K562 (cell line): ENCODE measurements around the gene DHX36. TPM values are rescaled to one million over a fixed set of nuclear protein-coding genes. Genes with fewer than 3 reads are reported as not detected.

Source experiments
- ATAC-seq: fragments of 200-7000 bp; cut with Tn5 transposase; 3 replicates; pipeline ENCODE4 v1.9.1; 2020; ENCODE audit warnings: moderate library complexity
- BruUV-seq: library from RNA; stranded (reverse); fragments of 400-500 nt; replicated peaks from 2 replicates; lab custom pipeline; 2021; lab: Mats Ljungman, UMichigan
- CTCF ChIA-PET: fragments of 300-600 bp; formaldehyde crosslinking; extraction: SDS; loops from one replicate; lab custom pipeline; 2021; ENCODE audit warnings: low intra/inter-chr PET ratio; lab: Yijun Ruan, JAX
- POLR2A ChIA-PET: fragments of 300-600, 350-650 bp; sonication (Branson Sonifier 250); formaldehyde crosslinking; extraction: SDS; loops from one replicate; lab custom pipeline; 2021; ENCODE audit warnings: antibody characterized with exemption, inconsistent platforms; lab: Yijun Ruan, JAX
- DNase-seq, 4 experiments: peaks; one replicate each; pipeline versions ENCODE4 v3.0.0 to v3.0.0-alpha.2; 2011 to 2018; ENCODE audit warnings: low spot score in 3 of 4, mixed read lengths in 3 of 4; ENCODE audit errors: extremely low read depth in 1 of 4
- FAIRE-seq: peaks from 2 replicates; lab custom pipeline; 2011; peaks lifted over from hg19 to GRCh38; lab: Jason Lieb, UNC
- H2AFZ ChIP-seq: 2 replicates; pipeline ENCODE4 v1.6.0; 2011; ENCODE audit warnings: low read depth, low read length, control low read depth, inconsistent platforms
- H3K27ac ChIP-seq: fragments of 200-600 bp; 3 replicates; pipeline ENCODE4 v1.8.0; 2011; ENCODE audit warnings: low read depth, mild to moderate bottlenecking, control low read depth, inconsistent platforms, low read length, moderate library complexity, mixed read lengths; ENCODE audit errors: extremely low read depth
- H3K27me3 ChIP-seq, 2 experiments: fragments of 300-600 bp in 1 of 2; 2 replicates in 1 of 2; 3 replicates in 1 of 2; pipeline versions ENCODE4 v1.6.0 to v1.8.0; 2011; ENCODE audit warnings: inconsistent platforms in 2 of 2, low read length in 2 of 2, mild to moderate bottlenecking in 1 of 2, mixed read lengths in 1 of 2, moderate library complexity in 1 of 2; ENCODE audit not compliant: control insufficient read depth in 2 of 2, insufficient read depth in 2 of 2
- H3K36me3 ChIP-seq: fragments of 300-600 bp; 3 replicates; pipeline ENCODE4 v1.8.0; 2011; ENCODE audit warnings: mild to moderate bottlenecking, low read length, inconsistent platforms; ENCODE audit not compliant: control insufficient read depth, insufficient read depth
- H3K4me1 ChIP-seq, 2 experiments: fragments of 200-600 bp in 1 of 2; replicated peaks in 1 of 2; 2 replicates in 1 of 2; 3 replicates in 1 of 2; pipeline versions ENCODE4 v1.5.1 to v1.8.0; 2011; ENCODE audit warnings: inconsistent platforms in 2 of 2, low read length in 2 of 2, mild to moderate bottlenecking in 1 of 2, mixed read lengths in 1 of 2, moderate library complexity in 1 of 2; ENCODE audit not compliant: control insufficient read depth in 2 of 2, insufficient read depth in 2 of 2
- H3K4me2 ChIP-seq: 2 replicates; pipeline ENCODE4 v1.6.1; 2011; ENCODE audit warnings: low read length, control low read depth, inconsistent platforms, mixed read lengths; ENCODE audit not compliant: insufficient read depth
- H3K4me3 ChIP-seq: fragments of 200-600 bp; sonication (generic), shearing (Covaris generic); 2 replicates; pipeline ENCODE4 v1.5.1; 2016; ENCODE audit warnings: control low read depth, inconsistent platforms
- H3K79me2 ChIP-seq: fragments of 200-600 bp; 3 replicates; pipeline ENCODE4 v1.8.0; 2011; ENCODE audit warnings: low read length, inconsistent platforms; ENCODE audit not compliant: control insufficient read depth, insufficient read depth
- H3K9ac ChIP-seq, 2 experiments: 2 replicates each; pipeline versions ENCODE4 v1.6.0 to v1.6.1; 2011; ENCODE audit warnings: low read depth in 2 of 2, low read length in 2 of 2, control low read depth in 1 of 2, inconsistent platforms in 1 of 2, mild to moderate bottlenecking in 1 of 2, mixed read lengths in 1 of 2; ENCODE audit not compliant: insufficient read depth in 1 of 2
- H3K9me1 ChIP-seq: one replicate; pipeline ENCODE4 v1.6.0; 2011; ENCODE audit warnings: inconsistent platforms, mild to moderate bottlenecking, low read length, moderate library complexity; ENCODE audit not compliant: control insufficient read depth, insufficient read depth
- H3K9me3 ChIP-seq: replicated peaks from 2 replicates; pipeline ENCODE4 v1.5.1; 2011; ENCODE audit warnings: low read depth, low read length, inconsistent platforms; ENCODE audit not compliant: control insufficient read depth, insufficient read depth
- H4K20me1 ChIP-seq: replicated peaks from 2 replicates; pipeline ENCODE4 v1.6.1; 2011; ENCODE audit warnings: low read length, inconsistent platforms, mixed read lengths; ENCODE audit not compliant: control insufficient read depth, insufficient read depth
- DPF2 ChIP-seq: fragments of 450-650 bp; IDR thresholded peaks from 2 replicates; pipeline ENCODE4 v1.6.1; 2016
- E2F6 ChIP-seq, 2 experiments: IDR thresholded peaks; 2 replicates each; pipeline ENCODE4 v1.6.1; 2011; ENCODE audit warnings: borderline replicate concordance in 1 of 2, control low read depth in 1 of 2, low read depth in 1 of 2, low read length in 1 of 2, mild to moderate bottlenecking in 1 of 2, mixed read lengths in 1 of 2, moderate library complexity in 1 of 2; ENCODE audit not compliant: insufficient read depth in 1 of 2, insufficient read length in 1 of 2, poor library complexity in 1 of 2, severe bottlenecking in 1 of 2; ENCODE audit errors: extremely low read depth in 1 of 2
- HOMEZ ChIP-seq: fragments of 250-450 bp; sonication (Bioruptor Pico); IDR thresholded peaks from 2 replicates; pipeline ENCODE4 v1.4.0; 2020; ENCODE audit warnings: mild to moderate bottlenecking, moderate library complexity
- KLF10 ChIP-seq: fragments of 250-450 bp; sonication (Bioruptor Pico); IDR thresholded peaks from 2 replicates; pipeline ENCODE4 v1.6.1; 2021; ENCODE audit warnings: matching md5 sums
- MAFF ChIP-seq: IDR thresholded peaks from 2 replicates; pipeline ENCODE4 v1.6.1; 2012; ENCODE audit warnings: low read length, improper control_type of control experiment
- MCM5 ChIP-seq: fragments of 450-650 bp; IDR thresholded peaks from 2 replicates; pipeline ENCODE4 v1.6.1; 2016; ENCODE audit warnings: low read depth
- NR2C2 ChIP-seq, 2 experiments: fragments of 200-800 bp in 1 of 2; sonication (Bioruptor generic) in 1 of 2; sonication (generic) in 1 of 2; formaldehyde crosslinking in 1 of 2; IDR thresholded peaks; 2 replicates each; pipeline versions ENCODE4 v1.6.1 to v1.8.0; 2016 to 2022; ENCODE audit warnings: mild to moderate bottlenecking in 1 of 2, missing compliant biosample characterization in 1 of 2, missing genetic modification characterization in 1 of 2, missing genetic modification reagents in 1 of 2
- PKNOX1 ChIP-seq: fragments of 450-650 bp; IDR thresholded peaks from 2 replicates; pipeline ENCODE4 v1.6.1; 2016
- SMAD1 ChIP-seq: fragments of 150-350 bp; IDR thresholded peaks from 2 replicates; pipeline ENCODE4 v1.6.1; 2014; ENCODE audit warnings: low read length, low read depth; ENCODE audit not compliant: partially characterized antibody
- ZNF407 ChIP-seq: fragments of 450-650 bp; IDR thresholded peaks from 2 replicates; pipeline ENCODE4 v1.6.1; 2016; ENCODE audit warnings: low read depth
- WGBS: fragments of 100-300 bp; shearing (Covaris generic); methylation state at CpG from one replicate; pipeline ENCODE4 v1.1.6; 2016; ENCODE audit warnings: low coverage, mixed read lengths; ENCODE audit not compliant: insufficient coverage; ENCODE audit errors: missing lambda C conversion rate; 5-methylcytosine and 5-hydroxymethylcytosine counted together
- in situ Hi-C: fragments of 300-500 bp; cut with MboI; formaldehyde crosslinking; loops from 4 replicates; pipeline ENCODE4 v1.15.0; 2018; ENCODE audit warnings: inconsistent platforms, mixed read lengths
- intact Hi-C: fragments of 100-400 bp; cut with micrococcal nuclease; formaldehyde crosslinking; loops from 2 replicates; pipeline ENCODE4 v1.14.2; 2022
- polyA plus RNA-seq, 8 experiments: library from polyadenylated mRNA; depleted of rRNA in 4 of 8; stranded (reverse) in 5 of 8; unstranded in 3 of 8; fragments of >200 nt; fragmentation: Nextera tagmentation in 2 of 8; fragmentation: Illumina TruSeq in 1 of 8; extraction: Ambion mirVana in 2 of 8; extraction: Trizol in 1 of 8; gene quantifications; 2 replicates each; pipeline versions ENCODE4 v1.2.1 to v1.2.3, GENCODE V29; 2011 to 2014; ENCODE audit warnings: inconsistent platforms in 1 of 8, missing spikeins in 1 of 8
- total RNA-seq, 7 experiments: library from RNA; depleted of rRNA in 6 of 7; stranded (reverse); fragments of >200 nt in 6 of 7; fragmentation: Illumina TruSeq in 2 of 7; extraction: Trizol in 2 of 7; gene quantifications; 2 replicates each; pipeline versions ENCODE4 v1.2.1 to v1.2.3, GENCODE V29; 2011 to 2021; ENCODE audit warnings: low replicate concordance in 1 of 7

The DHX36 gene
- total and polyA plus RNA-seq, 9 of the 15 experiments (the other 6 are each of a cell fraction or from before 2014, with no cell fraction given) = 44.3 to 98.7 (median 57.0) TPM

- H3K9ac ChIP-seq = no peak overlapping the region
- H3K27ac ChIP-seq = no peak overlapping the region
- no peaks in the 10 kb centered on the region for H3K4me1 ChIP-seq
- ATAC-seq = no peak
- no peaks in the 10 kb centered on the region for H4K20me1 ChIP-seq
- no peak overlapping the region for H3K4me3 ChIP-seq
- H3K4me2 ChIP-seq = no peak overlapping the region
- H3K79me2 ChIP-seq = no peaks in the 10 kb centered on the region
- 66% methylated on average over 3 of the region's 3 CpGs for WGBS
- ChIA-PET CTCF (interaction anchor here (2.2 kb wide), 1 partner anchor 211 kb away, joined by 9 read pairs; no protein-coding TSS in a partner anchor), POLR2A (no interaction called here)
- H3K27me3 ChIP-seq = no peaks in the 10 kb centered on the region
- H3K9me3 ChIP-seq = no peaks in the 10 kb centered on the region
- intact Hi-C loops = loop anchor here (2.0 to 5.0 kb wide), 3 partner anchors 211 to 1224 kb away; no protein-coding TSS in a partner anchor
- no peak for DNase-seq
- no peaks in the 10 kb centered on the region for H3K9me1 ChIP-seq
- H2AFZ ChIP-seq = no peak overlapping the region
- no peak for FAIRE-seq
- BruUV-seq = no TSS peak
- in situ Hi-C loops = loop anchor here (10.0 kb wide), 1 partner anchor 1227 kb away; no protein-coding TSS in a partner anchor
- H3K36me3 ChIP-seq = peaks cover 3% of the 10 kb centered on the region; the same call in 1 of the 3 replicates
- no peak for TF ChIP-seq HOMEZ (CRISPR knock-in tag)
- no peak for TF ChIP-seq MAFF
- no peak for TF ChIP-seq KLF10 (CRISPR knock-in tag)
- TF ChIP-seq PKNOX1 = no peak
- TF ChIP-seq E2F6 (IDR thresholded peaks at IDR 0.05; ENCODE audit: borderline replicate concordance in 1 of 2, extremely low read depth in 1 of 2, insufficient read depth in 1 of 2, insufficient read length in 1 of 2, low read depth in 1 of 2, low read length in 1 of 2, poor library complexity in 1 of 2, severe bottlenecking in 1 of 2) = no peak
- TF ChIP-seq SMAD1 = no peak
- TF ChIP-seq NR2C2 (CRISPR knock-in tag; IDR thresholded peaks at IDR 0.05) = no peak
- TF ChIP-seq NR2C2 (tag; IDR thresholded peaks at IDR 0.05) = no peak
- TF ChIP-seq DPF2 = no peak
- no peak for TF ChIP-seq ZNF407
- TF ChIP-seq MCM5 = no peak
Measured at GRCh38 chr3:154251610-154252009, 72.7 kb downstream of the DHX36 start.
